Brain microvascular endothelial cell (primary cell): ENCODE data around the gene DEFB121.
A peak's percentile ranks its signal among the peaks of the same experiment; 100 is the strongest.
"Not testable (repeated sequence)": the region's sequence is repeated elsewhere in the genome, so short reads cannot be mapped to it uniquely, and the experiment has no call there.

Experiments
- DNase-seq: peaks from one replicate; pipeline ENCODE4 v3.0.0-alpha.2; 2020
- H3K27ac ChIP-seq: fragments of 250-450 bp; sonication (Bioruptor Pico); 2 replicates; pipeline ENCODE4 v1.5.1; 2020; ENCODE audit warnings: mild to moderate bottlenecking, moderate library complexity
- H3K27me3 ChIP-seq: fragments of 250-450 bp; sonication (Bioruptor Pico); replicated peaks from 2 replicates; pipeline ENCODE4 v1.5.1; 2020; ENCODE audit warnings: mild to moderate bottlenecking
- H3K36me3 ChIP-seq: fragments of 250-450 bp; sonication (Bioruptor Pico); replicated peaks from 2 replicates; pipeline ENCODE4 v1.5.1; 2020; ENCODE audit warnings: mild to moderate bottlenecking
- H3K4me3 ChIP-seq: 2 replicates; pipeline ENCODE4 v1.5.1; 2011; ENCODE audit warnings: low read depth, mild to moderate bottlenecking, control low read depth, low read length, moderate library complexity
- in situ Hi-C: cut with HindIII; loops from 2 replicates; pipeline ENCODE4 v1.10.0; 2017; ENCODE audit warnings: low sequenced_read_pairs, low pct_ligation_motif_present
- TF ChIP-seq, protein P1 (sequence below): IDR thresholded peaks from 2 replicates; pipeline ENCODE4 v1.5.1; 2011; ENCODE audit warnings: low read depth, mild to moderate bottlenecking, moderate library complexity, low read length, control low read depth, inconsistent platforms; ENCODE audit errors: missing control alignments

Gene DEFB121

DNA sequence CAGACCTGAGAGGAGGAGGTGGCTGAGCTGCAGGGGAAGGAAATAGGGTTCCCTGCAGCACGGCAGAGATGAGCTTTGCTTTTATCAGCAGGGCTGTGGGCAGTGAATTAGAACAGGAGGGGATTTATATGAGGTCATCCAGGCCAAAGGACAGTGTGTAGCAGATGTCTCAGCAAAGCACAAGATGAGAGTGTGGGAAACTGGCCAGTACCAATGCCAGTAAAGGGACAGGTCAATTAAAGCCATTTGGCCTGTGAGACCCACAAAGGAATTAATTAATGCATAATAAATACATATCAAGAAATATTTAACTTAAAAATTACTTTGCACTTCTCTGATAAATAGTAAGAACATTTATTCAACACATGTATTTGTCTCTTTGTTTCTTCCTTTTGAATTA is 15.5 kb downstream of the DEFB121 start, which contains the start of gene DEFB119:
DEFB119 (minus strand) TSS at position 101 of the 400 bp plus-strand sequence. CDS start 107 bp downstream, outside the sequence.
- Histone ChIP-seq H3K4me3 (no peak within 1 kb of the TSS), H3K36me3 (no peaks in the 10 kb centered on the region), H3K27ac (no peak within 1 kb of the TSS), H3K27me3 (no peaks in the 10 kb centered on the region)
- no peak for DNase-seq
- TF ChIP-seq, protein P1, sequence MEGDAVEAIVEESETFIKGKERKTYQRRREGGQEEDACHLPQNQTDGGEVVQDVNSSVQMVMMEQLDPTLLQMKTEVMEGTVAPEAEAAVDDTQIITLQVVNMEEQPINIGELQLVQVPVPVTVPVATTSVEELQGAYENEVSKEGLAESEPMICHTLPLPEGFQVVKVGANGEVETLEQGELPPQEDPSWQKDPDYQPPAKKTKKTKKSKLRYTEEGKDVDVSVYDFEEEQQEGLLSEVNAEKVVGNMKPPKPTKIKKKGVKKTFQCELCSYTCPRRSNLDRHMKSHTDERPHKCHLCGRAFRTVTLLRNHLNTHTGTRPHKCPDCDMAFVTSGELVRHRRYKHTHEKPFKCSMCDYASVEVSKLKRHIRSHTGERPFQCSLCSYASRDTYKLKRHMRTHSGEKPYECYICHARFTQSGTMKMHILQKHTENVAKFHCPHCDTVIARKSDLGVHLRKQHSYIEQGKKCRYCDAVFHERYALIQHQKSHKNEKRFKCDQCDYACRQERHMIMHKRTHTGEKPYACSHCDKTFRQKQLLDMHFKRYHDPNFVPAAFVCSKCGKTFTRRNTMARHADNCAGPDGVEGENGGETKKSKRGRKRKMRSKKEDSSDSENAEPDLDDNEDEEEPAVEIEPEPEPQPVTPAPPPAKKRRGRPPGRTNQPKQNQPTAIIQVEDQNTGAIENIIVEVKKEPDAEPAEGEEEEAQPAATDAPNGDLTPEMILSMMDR = no peak
- in situ Hi-C loops = no loop called here

DNA sequence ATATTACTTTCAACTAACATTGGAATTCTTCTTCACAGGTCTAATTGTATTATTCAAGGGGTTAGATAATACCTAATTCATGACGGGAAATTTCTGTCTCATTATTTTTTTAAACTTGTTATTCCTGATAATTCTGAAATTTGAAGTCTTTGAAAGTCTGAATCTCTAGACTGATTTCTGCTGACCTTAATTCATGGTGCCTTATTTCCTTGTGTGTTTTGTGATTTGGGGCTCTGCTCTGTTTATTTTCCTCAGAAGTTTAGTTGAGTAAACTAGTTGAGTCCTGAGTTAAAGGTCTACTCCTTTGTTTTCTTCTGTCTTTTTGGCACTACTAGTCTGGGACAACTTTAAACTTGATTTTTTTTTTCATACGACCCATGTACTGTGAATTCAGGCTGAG is 31.7 kb downstream of the DEFB121 start:
- Histone ChIP-seq H3K27me3 (no peaks in the 10 kb centered on the region), H3K4me3 (no peak overlapping the region), H3K27ac (no peak overlapping the region), H3K36me3 (no peaks in the 10 kb centered on the region)
- TF ChIP-seq, protein P1 = no peak
- no peak for DNase-seq
- in situ Hi-C loops = no loop called here

DNA sequence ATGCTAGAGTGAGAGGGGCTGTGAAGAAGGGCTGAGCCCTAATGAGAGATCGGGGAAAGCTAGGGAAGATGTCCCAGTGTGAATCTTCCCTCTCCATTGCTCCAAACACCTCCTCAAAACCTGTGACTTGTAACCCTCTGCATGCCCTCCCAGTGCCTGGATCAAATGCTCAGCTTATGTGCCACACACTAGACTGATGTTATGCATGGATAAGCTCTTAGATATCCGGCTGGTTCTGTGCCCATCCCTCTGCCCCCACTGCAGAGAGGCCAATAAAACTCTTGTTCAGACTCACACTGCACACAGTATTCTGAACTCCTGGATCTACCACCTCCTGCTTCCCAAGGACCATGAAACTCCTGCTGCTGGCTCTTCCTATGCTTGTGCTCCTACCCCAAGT is 37.7 kb downstream of the DEFB121 start, which contains the start of gene DEFB118:
DEFB118 (plus strand) TSS at position 301 of the 400 bp plus-strand sequence; CDS start at position 351, 50 bp downstream.
- TF ChIP-seq, protein P1 = no peak
- Histone ChIP-seq H3K4me3 (no peak within 1 kb of the TSS), H3K27me3 (no peaks in the 10 kb centered on the region), H3K27ac (no peak within 1 kb of the TSS), H3K36me3 (no peaks in the 10 kb centered on the region)
- in situ Hi-C loops = no loop called here
- no peak for DNase-seq

DNA sequence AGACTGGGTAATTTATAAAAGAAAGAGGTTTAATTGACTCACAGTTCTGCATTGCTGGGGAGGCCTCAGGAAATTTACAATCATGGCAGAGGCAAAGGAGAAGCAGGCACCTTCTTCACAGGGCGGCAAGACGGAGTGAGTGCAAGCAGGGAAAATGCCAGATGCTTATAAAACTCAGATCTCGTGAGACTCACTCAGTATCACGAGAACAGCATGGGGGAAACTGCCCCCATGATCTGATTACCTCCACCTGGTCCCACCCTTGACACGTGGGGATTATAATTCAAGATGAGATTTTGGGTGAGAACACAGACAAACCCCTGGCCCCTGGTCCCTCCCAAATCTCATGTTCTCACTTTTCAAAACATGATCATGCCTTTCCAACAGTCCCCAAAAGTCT is 41.7 kb downstream of the DEFB121 start:
- H3K36me3 ChIP-seq, H3K27ac ChIP-seq, H3K27me3 ChIP-seq, H3K4me3 ChIP-seq, in situ Hi-C loops, DNase-seq: not testable (repeated sequence)

DNA sequence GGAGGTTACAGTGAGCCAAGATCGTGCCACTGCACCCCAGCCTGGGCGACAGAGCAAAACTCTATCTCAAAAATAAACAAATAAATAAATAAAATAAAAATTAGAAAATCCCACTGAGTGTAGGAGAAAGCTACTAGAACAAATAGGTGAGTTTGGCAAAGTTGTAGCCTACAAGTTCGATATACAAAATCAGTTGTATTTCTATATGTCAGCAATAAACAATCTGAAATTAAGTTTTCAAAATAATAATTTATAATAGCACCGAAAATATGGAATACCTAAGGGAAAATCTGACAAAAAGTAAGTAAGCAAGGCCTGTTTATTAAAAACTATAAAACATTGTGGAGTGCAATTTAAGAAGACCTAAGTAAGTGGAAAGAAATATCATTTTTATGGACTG is 42.7 kb downstream of the DEFB121 start:
- no peak overlapping the region for H3K27ac ChIP-seq
- in situ Hi-C loops = no loop called here
- TF ChIP-seq, protein P1 = no peak
- no peaks in the 10 kb centered on the region for H3K27me3 ChIP-seq
- no peaks in the 10 kb centered on the region for H3K36me3 ChIP-seq
- H3K4me3 ChIP-seq = no peak overlapping the region
- DNase-seq = no peak

DNA sequence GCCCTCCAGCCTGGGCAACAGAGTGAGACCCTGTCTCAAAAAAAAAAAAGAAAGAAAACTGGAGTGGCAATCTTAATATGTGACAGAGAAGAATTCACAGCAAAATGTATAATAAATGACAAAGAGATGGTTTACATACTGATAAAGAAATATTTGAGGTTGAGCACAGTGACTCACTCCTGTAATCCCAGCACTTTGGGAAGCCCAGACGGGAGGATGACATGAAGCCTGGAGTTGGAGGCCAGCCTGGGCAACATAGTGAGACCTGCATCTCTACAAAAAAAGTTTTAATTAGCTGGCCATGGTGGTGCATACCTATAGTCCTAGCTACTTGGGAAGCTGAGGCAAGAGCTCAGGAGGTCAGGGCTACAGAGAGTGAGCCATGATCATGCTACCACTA is 50.0 kb downstream of the DEFB121 start:
- TF ChIP-seq, protein P1 = no peak
- Histone ChIP-seq H3K36me3 (no peaks in the 10 kb centered on the region), H3K27me3 (no peaks in the 10 kb centered on the region), H3K4me3 (no peak overlapping the region), H3K27ac (no peak overlapping the region)
- in situ Hi-C loops = no loop called here
- DNase-seq = peak; percentile 1
